Measurements from ENCODE around the gene NR1D1. TPM values are rescaled to one million over a fixed set of nuclear protein-coding genes. Genes with fewer than 3 reads are reported as not detected.

NR1D1 gene
- total RNA-seq, 3 donors from 2014 or later = 8.8 to 10.5 (median 9.2) TPM

GRCh38 chr17:40063901-40064531 is 36.4 kb downstream of the NR1D1 start:
- Histone ChIP-seq H3K4me1 (peaks cover 8 to 18% of the 10 kb centered on the region in 2 donors), H3K9me3 (no peaks in the 10 kb centered on the region), H3K27me3 (no peaks in the 10 kb centered on the region), H3K36me3 (no peaks in the 10 kb centered on the region), H3K27ac (peak overlapping the region; percentile 96 to 98), H3K4me3 (peak overlapping the region; percentile 87 to 100 (median 100))
- TF ChIP-seq POLR2AphosphoS5 (IDR thresholded peaks at IDR 0.05) (peak in 2 of 3 donors; percentile 4 to 18), CTCF (IDR thresholded peaks at IDR 0.05) (no peak)
- DNase-seq (ENCODE audit: low spot score in 2 of 2) = no peak
- intact Hi-C loops (cut with DNase I; ENCODE audit: low total_unique reads) = loop anchor here (10.0 kb wide), 1 partner anchor 51 kb away; no protein-coding TSS in a partner anchor

GRCh38 chr17:40063187-40063771 is 37.1 kb downstream of the NR1D1 start:
- peaks cover 8 to 18% of the 10 kb centered on the region in 2 donors for H3K4me1 ChIP-seq
- intact Hi-C loops (cut with DNase I; ENCODE audit: low total_unique reads) = loop anchor here (10.0 kb wide), 1 partner anchor 52 kb away; no protein-coding TSS in a partner anchor
- H3K4me3 ChIP-seq = peak overlapping the region; percentile 87 to 100 (median 100)
- no peak for DNase-seq (ENCODE audit: low spot score in 2 of 2)
- peak overlapping the region; percentile 96 to 98 for H3K27ac ChIP-seq
- H3K27me3 ChIP-seq = no peaks in the 10 kb centered on the region
- H3K36me3 ChIP-seq = no peaks in the 10 kb centered on the region
- TF ChIP-seq POLR2A (IDR thresholded peaks at IDR 0.05) (no peak), POLR2AphosphoS5 (IDR thresholded peaks at IDR 0.05) (peak in 1 of 3 donors; percentile 9)
- no peaks in the 10 kb centered on the region for H3K9me3 ChIP-seq

- H3K36me3 ChIP-seq = no peaks in the 10 kb centered on the region
- peak in 1 of 2 donors; percentile 47 for DNase-seq (ENCODE audit: low spot score in 2 of 2)
- H3K4me3 ChIP-seq = peak within 1 kb of the TSS; percentile 87 to 100 (median 100)
- intact Hi-C loops (cut with DNase I; ENCODE audit: low total_unique reads) = loop anchor here (10.0 kb wide), 1 partner anchor 52 kb away; no protein-coding TSS in a partner anchor
- peak within 1 kb of the TSS; percentile 96 to 98 for H3K27ac ChIP-seq
- H3K4me1 ChIP-seq = peaks cover 8 to 18% of the 10 kb centered on the region in 2 donors
- H3K9me3 ChIP-seq = no peaks in the 10 kb centered on the region
- H3K27me3 ChIP-seq = no peaks in the 10 kb centered on the region
- peak in 1 of 3 donors; percentile 2 for TF ChIP-seq POLR2AphosphoS5 (IDR thresholded peaks at IDR 0.05)
- no peak for TF ChIP-seq POLR2A (IDR thresholded peaks at IDR 0.05)
These were observed 37.8 kb downstream of the NR1D1 start, which contains the start of gene THRA for GRCh38 chr17:40062329-40063186. Gene THRA (plus strand): TSS chr17:40062965. CDS start chr17:40074489, 11,524 bp downstream.

GRCh38 chr17:40061609-40062038 is 38.8 kb downstream of the NR1D1 start:
- TF ChIP-seq POLR2A (IDR thresholded peaks at IDR 0.05) (no peak), CTCF (IDR thresholded peaks at IDR 0.05) (no peak), POLR2AphosphoS5 (IDR thresholded peaks at IDR 0.05) (no peak)
- no peaks in the 10 kb centered on the region for H3K9me3 ChIP-seq
- intact Hi-C loops (cut with DNase I; ENCODE audit: low total_unique reads) = loop anchor here (10.0 kb wide), 1 partner anchor 53 kb away; no protein-coding TSS in a partner anchor
- no peak for DNase-seq (ENCODE audit: low spot score in 2 of 2)
- H3K27ac ChIP-seq = peak overlapping the region in 1 of 2 donors; percentile 32
- no peaks in the 10 kb centered on the region for H3K36me3 ChIP-seq
- H3K4me1 ChIP-seq = peaks cover 8 to 18% of the 10 kb centered on the region in 2 donors
- no peak overlapping the region for H3K4me3 ChIP-seq
- H3K27me3 ChIP-seq = no peaks in the 10 kb centered on the region

GRCh38 chr17:40060887-40061608 is 39.3 kb downstream of the NR1D1 start:
- intact Hi-C loops (cut with DNase I; ENCODE audit: low total_unique reads) = loop anchor here (10.0 kb wide), 1 partner anchor 54 kb away; no protein-coding TSS in a partner anchor
- Histone ChIP-seq H3K4me3 (no peak overlapping the region), H3K36me3 (no peaks in the 10 kb centered on the region), H3K9me3 (no peaks in the 10 kb centered on the region), H3K27ac (no peak overlapping the region), H3K27me3 (no peaks in the 10 kb centered on the region), H3K4me1 (peaks cover 8 to 17% of the 10 kb centered on the region in 2 donors)
- TF ChIP-seq POLR2A (IDR thresholded peaks at IDR 0.05) = no peak
- TF ChIP-seq CTCF (IDR thresholded peaks at IDR 0.05) = no peak
- no peak for TF ChIP-seq POLR2AphosphoS5 (IDR thresholded peaks at IDR 0.05)
- no peak for DNase-seq (ENCODE audit: low spot score in 2 of 2)
